ENCODE data around the gene ROBO4. TPM values are rescaled to one million over a fixed set of nuclear protein-coding genes. Genes with fewer than 3 reads are reported as not detected.

The ROBO4 gene
- total RNA-seq, 2 donors from 2014 or later, result 18.9 to 43.3 TPM

DNA sequence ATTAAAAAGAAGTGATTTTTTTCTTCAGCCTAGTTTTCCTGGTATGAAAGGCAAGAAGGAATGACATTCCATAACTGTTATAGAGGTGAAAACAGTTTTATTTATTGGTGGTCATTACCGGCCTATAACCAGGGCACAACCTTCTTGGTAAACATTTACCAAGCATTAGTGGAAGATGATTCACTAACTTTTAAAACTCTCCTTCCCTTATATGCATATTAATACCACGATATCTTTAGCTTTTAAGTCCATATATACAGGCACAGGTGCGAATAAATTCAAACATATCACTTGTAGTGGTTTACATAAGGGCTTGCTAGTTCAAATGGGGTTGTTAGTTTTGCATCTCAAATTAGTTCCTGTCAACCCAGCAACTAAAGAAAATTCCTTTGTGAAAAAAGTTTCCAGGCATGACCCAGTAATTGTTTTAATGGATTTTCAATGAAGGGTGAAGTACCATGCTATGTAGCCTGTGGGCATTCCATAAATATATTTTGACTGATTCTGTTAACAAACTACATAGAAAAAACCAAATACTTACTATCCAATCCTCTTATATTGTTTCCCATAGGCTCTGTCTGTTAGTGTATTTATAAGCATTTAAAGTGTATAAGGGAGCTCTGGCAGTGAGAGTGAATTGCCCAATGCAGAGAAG is 63.0 kb downstream of the ROBO4 start:
- ATAC-seq (no peak), DNase-seq (no peak)
- intact Hi-C loops (cut with DNase I), result loop anchor here (5.0 kb wide), 3 partner anchors 72 to 192 kb away; partner anchors contain the start of gene ESAM (in 1 of the 2)

Other genes with a start within 250 kb of the ROBO4 start
- 10 to 100 TPM; 40.4 to 41.0 TPM for gene SIAE, start 224.1 kb downstream of the ROBO4 start, total RNA-seq
- 1 to 10 TPM; 3.5 to 4.0 TPM for gene SPA17, start 224.0 kb downstream of the ROBO4 start, total RNA-seq
- gene NRGN, start 157.9 kb downstream of the ROBO4 start, total RNA-seq, result 1 to 10 TPM; 6.6 to 8.2 TPM
- 1 to 10 TPM in 1 of 2 donors, under 1 TPM in 1; 0.88 to 1.8 TPM for gene VSIG2, start 145.6 kb downstream of the ROBO4 start, total RNA-seq
- 10 to 100 TPM; 41.6 to 67.2 TPM for gene ESAM, start 135.6 kb downstream of the ROBO4 start, total RNA-seq
- gene MSANTD2, start 97.5 kb downstream of the ROBO4 start, total RNA-seq, result 1 to 10 TPM; 4.3 to 5.5 TPM
- gene ROBO3, start 32.4 kb downstream of the ROBO4 start, total RNA-seq, result 10 to 100 TPM; 11.1 to 11.5 TPM
- not detected for gene HEPN1, start 21.4 kb upstream of the ROBO4 start, total RNA-seq
- gene HEPACAM, start 38.2 kb upstream of the ROBO4 start, total RNA-seq, result 1 to 10 TPM; 4.6 to 5.4 TPM
- gene CCDC15, start 56.3 kb upstream of the ROBO4 start, total RNA-seq, result under 1 TPM; 0.31 to 0.82 TPM
- gene SLC37A2, start 165.4 kb upstream of the ROBO4 start, total RNA-seq, result 1 to 10 TPM; 6.0 to 8.9 TPM
- 10 to 100 TPM; 10.9 to 12.8 TPM for gene TMEM218, start 213.8 kb upstream of the ROBO4 start, total RNA-seq